Ovary (tissue), 3 donors: ENCODE data around the gene MAD1L1.

ENCODE experiments used
- POLR2A ChIP-seq: fragments of 450-650 bp; IDR thresholded peaks from one replicate; pipeline ENCODE4 v1.6.1; 2017; ENCODE audit warnings: antibody characterized with exemption, mild to moderate bottlenecking, moderate library complexity
- TF ChIP-seq, protein P1 (sequence below), 3 donors: fragments of 450-650 bp in 2 of 3; fragments of 200-600 bp in 1 of 3; IDR thresholded peaks; one replicate each; pipeline versions ENCODE4 v1.5.1 to v1.8.0; 2016 to 2022; ENCODE audit warnings: antibody characterized with exemption in 3 of 3, mild to moderate bottlenecking in 1 of 3
- donor health status: DM: no; HTN: no; CAD: no.

DNA sequence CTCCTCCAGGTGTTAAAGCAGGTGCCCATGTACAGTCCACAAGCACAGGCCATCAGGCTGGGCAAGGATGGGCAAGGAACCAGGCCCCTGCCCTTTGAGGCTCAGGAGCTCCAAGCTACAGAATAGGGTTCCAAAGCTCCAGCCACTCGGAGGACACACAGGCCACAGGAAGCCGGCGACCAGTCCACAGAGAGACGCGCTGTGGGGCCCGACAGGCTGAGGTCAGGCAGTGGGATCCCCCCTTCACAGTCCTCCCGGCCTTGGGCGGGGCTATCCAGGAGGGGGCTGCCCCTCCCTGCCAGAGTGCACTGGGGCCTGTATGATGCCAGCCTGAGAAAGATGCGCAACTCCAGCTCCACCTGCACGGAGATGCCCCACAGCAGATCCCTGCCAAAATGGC, 34.0 kb downstream of the MAD1L1 start:
- TF ChIP-seq, protein P1, sequence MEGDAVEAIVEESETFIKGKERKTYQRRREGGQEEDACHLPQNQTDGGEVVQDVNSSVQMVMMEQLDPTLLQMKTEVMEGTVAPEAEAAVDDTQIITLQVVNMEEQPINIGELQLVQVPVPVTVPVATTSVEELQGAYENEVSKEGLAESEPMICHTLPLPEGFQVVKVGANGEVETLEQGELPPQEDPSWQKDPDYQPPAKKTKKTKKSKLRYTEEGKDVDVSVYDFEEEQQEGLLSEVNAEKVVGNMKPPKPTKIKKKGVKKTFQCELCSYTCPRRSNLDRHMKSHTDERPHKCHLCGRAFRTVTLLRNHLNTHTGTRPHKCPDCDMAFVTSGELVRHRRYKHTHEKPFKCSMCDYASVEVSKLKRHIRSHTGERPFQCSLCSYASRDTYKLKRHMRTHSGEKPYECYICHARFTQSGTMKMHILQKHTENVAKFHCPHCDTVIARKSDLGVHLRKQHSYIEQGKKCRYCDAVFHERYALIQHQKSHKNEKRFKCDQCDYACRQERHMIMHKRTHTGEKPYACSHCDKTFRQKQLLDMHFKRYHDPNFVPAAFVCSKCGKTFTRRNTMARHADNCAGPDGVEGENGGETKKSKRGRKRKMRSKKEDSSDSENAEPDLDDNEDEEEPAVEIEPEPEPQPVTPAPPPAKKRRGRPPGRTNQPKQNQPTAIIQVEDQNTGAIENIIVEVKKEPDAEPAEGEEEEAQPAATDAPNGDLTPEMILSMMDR (IDR thresholded peaks at IDR 0.05) = no peak
- no peak for TF ChIP-seq POLR2A
